EL (cell line): Measurements from ENCODE around the gene FITM1.

Experiments
- DNase-seq: peaks from one replicate; pipeline ENCODE4 v3.0.0-alpha.2; 2016

Gene FITM1

DNA sequence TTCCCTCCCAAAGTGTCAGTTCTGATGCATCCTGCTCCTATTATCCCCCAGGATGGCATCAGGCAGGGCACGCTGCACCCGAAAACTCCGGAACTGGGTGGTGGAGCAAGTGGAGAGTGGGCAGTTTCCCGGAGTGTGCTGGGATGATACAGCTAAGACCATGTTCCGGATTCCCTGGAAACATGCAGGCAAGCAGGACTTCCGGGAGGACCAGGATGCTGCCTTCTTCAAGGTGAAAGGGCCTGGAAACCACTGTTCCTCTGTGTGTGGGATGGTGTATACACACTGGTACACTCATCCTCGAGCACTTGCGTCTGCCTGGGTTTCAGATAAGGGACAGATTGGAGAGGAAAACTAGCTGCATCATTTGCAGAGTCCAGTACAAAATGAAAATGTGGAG is 31.6 kb downstream of the FITM1 start:
- peak; percentile 43 for DNase-seq

DNA sequence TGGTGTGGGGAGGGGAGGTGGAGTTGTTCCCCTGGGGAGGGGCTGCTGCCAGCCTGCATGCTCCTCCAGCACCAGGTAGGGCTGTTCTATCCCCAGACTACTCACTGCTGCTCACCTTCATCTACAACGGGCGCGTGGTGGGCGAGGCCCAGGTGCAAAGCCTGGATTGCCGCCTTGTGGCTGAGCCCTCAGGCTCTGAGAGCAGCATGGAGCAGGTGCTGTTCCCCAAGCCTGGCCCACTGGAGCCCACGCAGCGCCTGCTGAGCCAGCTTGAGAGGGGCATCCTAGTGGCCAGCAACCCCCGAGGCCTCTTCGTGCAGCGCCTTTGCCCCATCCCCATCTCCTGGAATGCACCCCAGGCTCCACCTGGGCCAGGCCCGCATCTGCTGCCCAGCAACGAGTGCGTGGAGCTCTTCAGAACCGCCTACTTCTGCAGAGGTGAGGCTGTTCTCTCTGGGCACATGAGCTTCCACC is 34.1 kb downstream of the FITM1 start:
- no peak for DNase-seq

DNA sequence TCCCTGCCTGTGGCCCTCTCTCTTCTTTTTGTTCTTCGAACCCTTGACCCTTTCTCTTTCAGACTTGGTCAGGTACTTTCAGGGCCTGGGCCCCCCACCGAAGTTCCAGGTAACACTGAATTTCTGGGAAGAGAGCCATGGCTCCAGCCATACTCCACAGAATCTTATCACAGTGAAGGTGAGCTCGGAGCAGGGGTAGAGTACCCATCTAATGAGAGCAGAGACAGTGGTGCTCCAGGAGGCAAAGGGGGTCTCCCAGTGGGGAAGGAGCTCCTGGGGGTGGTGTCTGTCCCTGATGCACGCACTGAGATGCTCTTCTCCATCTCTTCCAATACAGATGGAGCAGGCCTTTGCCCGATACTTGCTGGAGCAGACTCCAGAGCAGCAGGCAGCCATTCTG is 35.3 kb downstream of the FITM1 start:
- DNase-seq, result no peak

DNA sequence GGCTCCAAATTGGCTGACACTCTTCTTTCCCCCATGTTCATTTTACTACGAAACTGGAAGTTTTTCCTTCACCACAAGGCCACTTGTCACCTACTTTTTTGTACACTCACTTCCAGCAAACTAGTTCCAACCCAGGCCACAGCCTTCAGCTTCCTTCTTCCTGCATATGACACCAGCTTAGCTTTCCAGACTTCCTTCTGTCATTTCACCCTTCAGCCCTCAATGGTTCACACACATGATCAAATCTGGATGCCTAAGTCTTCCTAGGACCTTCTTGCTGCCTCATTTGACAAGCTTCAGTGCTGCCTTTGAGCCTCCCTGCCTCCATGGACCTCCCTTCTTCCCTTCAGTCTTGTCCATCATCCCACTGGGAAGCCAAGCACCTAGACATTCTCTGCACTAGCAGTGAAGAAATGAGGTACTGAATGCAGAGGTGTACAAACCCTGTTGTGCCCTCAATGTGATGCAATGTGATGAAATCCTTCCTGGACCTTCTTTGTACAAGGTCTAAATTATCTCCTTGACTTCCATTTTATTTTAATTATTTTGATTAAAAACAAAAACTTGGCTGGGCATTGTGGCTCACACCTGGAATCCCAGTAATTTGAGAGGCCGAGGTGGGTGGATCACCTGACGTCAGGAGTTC is 37.1 kb downstream of the FITM1 start:
- no peak for DNase-seq

DNA sequence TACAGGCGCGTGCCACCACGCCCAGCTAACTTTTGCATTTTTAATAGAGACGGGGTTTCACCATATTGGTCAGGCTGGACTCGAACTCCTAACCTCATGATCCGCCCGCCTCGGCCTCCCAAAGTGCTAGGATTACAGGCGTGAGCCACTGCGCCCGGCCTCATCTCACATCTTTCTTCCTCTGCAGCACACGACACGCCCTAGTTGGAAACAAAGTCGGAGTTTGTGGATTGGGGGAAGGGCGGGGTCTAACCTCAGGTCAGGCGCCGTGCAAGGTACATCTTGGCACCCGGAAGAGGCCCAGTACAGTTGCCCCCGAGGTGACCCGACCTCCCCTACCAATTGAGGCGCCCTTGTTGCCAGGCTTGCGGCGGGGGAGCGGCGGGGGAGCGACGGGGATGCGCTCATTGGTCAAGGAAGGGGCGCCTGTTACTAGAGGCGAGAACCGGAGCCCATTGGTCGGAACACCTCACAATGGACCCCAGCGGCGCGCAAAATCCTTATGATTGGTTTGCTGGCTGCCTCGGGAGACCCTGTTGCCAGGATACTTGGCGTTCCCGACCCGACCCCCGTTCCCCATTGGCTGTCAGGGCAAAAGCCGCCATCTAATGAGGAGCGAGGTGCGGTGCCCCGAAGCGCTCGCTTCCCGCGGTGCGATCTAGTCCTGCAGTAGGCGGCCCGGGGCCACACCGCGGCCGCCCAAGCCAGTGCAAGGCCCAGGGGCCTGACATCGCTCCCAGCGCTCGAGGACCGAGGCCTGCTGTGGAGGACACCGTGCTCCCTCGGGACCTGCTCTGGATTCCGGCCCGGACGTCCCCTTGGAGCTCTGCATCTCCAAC is 41.2 kb downstream of the FITM1 start, which contains the start of gene REC8:
Gene REC8, plus strand, starts transcription at position 659 of the 839 bp plus-strand sequence. CDS start 473 bp downstream, outside the sequence.
- no peak for DNase-seq

DNA sequence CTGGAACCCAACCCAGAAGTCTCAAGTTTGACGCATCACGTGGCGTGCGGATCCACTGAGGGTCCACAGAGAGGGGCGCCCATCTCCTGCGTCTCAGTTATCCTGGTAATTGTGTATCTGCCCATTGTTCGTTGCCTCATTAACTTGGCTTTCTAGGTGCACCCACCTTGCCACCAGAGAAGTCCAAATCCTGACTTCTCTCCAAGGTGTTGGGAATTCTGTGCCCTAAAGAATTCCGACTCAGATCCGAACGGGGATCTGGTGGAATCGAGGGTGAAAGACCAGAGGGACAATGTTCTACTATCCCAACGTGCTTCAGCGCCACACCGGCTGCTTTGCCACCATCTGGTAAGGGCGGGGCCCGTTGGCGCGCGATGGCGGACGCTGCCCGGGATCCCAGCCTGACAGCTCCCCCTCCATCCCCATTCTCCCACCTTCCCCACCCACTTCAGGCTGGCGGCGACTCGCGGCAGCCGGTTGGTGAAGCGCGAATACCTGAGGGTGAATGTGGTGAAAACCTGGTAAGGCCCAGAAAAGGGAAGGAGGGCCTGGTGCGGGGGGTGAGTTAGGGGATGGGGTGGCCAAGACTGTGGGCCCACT is 41.9 kb downstream of the FITM1 start:
- no peak for DNase-seq

DNA sequence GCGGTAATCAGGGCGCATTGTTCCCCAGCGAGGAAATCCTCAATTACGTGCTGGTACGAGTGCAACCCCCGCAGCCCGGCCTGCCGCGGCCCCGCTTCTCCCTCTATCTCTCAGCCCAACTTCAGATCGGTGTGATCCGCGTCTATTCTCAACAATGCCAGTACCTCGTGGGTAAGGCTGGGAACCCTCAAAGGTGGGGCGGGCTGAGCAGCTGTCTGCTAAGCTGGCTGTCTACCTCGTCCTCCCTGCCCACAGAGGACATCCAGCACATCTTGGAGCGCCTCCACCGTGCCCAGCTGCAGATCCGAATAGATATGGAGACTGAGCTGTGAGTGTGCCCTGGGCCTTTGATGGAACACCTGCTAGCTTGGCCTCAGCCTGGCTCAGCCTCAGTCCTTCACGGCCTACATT is 42.4 kb downstream of the FITM1 start:
- DNase-seq, result no peak

DNA sequence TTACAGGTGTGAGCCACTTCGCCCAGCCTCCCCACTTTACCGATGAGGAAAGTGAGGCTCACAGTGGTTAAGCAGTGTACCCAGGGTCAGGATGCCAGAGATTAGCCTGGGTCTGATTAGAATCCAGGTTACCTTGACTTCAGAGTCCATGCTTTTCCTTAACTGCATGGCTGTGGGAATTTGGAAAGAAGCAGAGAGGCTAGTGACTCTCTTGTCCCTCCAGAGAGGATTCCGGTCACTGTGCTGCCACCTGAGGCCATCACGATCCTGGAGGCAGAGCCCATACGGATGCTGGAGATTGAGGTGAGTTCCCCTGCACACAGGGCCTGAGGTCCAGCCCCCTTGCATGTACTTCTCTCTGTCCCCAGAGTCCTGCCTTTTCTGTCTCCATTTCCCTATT is 46.1 kb downstream of the FITM1 start:
- no peak for DNase-seq

DNA sequence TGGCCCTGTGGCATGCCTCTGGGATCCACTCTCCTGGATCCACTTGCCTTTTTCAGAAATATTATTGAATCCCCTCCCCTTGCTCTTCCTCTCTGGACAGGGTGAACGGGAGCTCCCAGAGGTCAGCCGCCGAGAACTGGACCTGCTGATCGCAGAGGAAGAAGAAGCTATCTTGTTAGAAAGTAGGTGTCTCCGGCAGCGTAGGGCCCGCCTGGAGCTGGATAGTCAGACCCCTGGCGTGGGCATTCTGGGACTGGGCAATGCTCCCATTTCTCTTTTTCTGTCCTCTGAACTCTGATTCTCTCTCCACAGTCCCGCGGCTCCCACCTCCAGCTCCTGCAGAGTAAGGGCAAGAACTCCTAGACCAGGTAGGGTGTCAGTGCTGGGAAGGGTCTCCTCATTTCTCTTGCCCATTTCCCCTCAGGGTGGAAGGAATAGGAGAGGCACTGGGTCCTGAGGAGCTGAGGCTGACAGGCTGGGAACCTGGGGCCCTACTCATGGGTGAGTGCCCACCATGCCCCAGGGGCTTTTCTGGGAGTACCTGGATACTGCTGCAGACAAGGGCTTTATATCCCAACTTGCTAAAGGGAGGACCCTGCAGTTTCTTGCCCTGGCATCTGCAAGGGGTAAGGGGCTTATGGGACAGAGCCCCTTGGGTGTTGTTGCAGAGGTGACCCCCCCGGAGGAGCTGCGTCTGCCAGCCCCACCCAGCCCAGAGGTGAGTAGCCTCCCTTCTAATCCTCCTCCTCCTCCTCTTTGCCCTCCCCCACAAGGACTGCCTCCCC is 46.8 kb downstream of the FITM1 start:
- DNase-seq, result no peak

DNA sequence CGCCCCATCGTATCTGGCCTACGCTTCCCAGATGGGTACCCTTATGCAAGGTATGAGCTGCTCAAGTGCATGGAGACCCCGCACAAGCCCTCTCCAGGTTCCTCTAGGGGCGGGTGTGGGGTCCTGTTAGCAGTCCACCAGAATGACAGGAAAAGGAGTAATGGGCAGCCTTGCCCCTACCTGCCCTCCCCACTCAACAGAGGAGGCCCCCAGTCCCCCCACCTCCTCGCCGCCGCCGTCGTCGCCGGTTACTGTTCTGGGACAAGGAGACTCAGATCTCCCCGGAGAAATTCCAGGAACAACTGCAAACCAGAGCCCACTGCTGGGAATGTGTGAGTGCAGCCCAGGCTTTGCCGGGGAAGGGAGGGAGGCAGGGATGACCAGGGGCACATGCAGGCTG is 47.4 kb downstream of the FITM1 start:
- DNase-seq, result no peak

DNA sequence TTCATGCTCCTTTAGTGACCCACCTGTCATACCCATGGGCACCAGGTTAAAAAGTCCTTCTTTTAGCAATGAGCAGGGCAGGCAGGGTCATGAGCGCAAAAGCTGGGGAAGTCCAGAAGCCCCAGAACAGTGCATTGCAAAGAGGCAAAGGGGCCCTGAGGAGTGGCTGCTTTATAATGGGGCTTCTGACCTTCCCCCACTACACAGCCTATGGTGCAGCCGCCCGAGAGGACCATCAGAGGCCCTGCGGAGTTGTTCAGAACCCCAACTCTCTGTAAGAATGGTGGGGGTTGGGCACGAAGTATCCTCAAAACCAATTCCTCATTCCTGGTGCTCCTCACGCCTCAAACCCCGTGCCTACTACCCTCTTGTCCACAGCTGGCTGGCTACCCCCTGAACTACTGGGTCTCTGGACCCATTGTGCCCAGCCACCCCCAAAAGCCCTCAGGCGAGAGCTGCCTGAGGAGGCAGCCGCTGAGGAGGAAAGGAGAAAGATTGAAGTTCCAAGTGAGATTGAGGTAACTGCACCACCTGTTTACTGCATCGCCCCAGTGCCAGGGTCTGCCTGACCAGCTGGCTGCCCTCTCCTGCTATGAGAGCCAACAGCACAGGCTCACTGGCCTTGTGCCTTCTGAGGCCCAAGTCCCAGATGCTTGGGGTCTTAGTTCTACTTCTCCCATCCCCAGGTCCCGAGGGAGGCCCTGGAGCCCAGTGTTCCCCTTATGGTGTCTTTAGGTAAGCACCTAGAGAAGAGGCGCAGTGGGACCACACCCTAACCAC is 48.1 kb downstream of the FITM1 start:
- no peak for DNase-seq

DNA sequence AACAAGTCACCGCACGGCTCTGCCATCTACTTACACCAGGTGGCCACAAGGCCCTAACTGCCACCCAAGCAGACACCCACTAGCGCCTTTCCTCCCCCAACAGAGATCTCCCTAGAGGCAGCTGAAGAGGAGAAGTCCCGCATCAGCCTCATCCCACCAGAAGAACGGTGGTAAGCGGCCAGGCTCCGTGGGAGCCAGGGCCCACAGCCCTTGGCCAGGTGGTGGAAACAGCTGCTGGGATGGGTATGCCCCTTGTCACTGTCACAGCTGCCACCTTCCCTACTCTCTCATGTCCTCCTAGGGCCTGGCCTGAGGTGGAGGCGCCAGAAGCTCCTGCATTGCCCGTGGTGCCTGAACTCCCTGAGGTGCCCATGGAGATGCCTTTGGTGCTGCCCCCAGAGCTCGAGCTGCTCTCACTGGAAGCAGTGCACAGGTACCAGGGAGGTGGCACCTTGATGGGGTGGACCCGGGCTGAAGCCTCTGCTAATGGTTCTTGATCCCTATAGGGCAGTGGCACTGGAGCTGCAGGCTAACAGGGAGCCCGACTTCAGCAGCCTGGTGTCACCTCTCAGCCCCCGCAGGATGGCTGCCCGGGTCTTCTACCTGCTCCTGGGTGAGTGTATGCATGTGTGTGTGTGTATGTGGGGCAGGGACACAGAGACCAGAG is 49.0 kb downstream of the FITM1 start:
- no peak for DNase-seq

DNA sequence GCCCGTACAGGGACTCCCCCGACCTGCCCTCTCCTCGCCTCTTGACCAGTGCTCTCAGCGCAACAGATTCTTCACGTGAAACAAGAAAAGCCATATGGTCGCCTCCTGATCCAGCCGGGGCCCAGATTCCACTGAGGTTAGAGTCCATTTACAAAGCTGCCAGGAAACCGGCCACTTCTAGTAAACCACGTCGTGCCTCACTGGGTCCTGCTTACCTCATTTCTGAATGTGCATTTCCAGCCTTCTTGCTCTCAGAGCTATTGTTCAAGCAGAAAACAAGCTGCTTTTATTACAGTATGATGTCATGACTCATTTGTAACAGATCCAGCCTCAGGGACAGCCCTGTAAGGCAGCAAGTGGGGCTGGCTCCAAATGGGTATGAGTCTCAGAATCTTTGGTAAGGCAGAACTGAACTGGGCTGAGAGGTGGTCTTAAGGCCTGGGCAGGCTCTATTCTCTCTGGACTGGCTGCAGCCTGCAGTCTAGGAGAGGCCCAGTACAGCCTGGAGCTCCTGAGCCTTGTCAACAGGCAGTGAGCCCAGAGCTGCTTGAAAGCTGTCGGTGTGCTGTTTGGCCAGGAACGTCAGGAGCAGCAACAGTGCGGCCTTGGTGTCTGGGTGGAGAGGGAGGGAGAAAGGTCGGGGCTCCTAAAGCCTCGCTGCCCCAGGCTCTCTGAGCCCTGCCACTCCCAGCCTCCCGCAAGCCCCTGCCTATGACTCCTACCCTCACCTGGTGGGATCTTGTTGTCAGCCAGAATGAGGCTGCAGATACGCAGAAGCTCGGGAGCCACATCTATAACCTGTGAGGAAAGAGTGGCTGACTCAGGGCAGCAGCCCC is 49.7 kb downstream of the FITM1 start:
- peak; percentile 67 for DNase-seq

DNA sequence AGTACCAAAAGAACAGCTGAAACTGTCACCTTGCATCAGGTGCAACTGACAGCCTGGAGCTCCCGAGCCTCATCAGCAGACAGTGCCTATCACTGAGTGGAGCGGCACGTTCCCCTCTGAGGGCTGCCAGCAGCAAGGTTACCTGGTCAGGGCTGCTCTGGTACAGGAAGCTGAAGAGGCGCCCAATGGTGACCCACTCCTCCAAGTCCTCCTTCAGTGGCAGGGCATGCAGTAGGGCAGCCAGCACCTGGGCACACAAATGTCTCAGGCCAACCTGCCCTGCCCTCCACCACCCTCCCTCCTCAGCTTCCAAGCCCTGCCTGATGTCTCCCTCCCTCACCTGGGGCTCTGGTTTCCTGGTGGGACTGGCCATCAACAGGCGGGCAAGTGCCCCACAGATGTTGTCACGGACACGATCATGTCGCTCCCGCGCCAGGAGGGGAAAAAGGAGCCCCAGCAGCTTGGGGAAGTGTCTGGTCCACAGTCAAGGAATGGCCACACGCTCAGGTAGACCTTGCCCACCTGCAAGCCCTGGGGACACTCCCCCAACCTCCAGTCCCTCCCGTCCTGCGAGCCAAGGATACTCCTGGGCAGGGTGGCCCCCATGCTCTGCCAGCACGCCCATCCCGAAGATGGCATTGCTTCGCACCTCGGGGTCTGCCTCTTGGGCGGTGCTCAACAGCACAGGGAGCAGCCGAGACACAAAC is 51.1 kb downstream of the FITM1 start:
- DNase-seq, result no peak
